Hepatocyte (in vitro differentiated cells): ENCODE measurements around the gene SLC20A1.

ENCODE experiments used
- EZH2 ChIP-seq: fragments of 200-600 bp; sonication (generic); IDR thresholded peaks from 2 replicates; pipeline ENCODE4 v1.6.1; 2016; ENCODE audit warnings: antibody characterized with exemption, mild to moderate bottlenecking, borderline replicate concordance
- TF ChIP-seq, protein P1 (sequence below): fragments of 200-600 bp; sonication (generic); IDR thresholded peaks from 2 replicates; pipeline ENCODE4 v1.5.1; 2016; ENCODE audit warnings: antibody characterized with exemption, mild to moderate bottlenecking; ENCODE audit not compliant: poor library complexity

DNA sequence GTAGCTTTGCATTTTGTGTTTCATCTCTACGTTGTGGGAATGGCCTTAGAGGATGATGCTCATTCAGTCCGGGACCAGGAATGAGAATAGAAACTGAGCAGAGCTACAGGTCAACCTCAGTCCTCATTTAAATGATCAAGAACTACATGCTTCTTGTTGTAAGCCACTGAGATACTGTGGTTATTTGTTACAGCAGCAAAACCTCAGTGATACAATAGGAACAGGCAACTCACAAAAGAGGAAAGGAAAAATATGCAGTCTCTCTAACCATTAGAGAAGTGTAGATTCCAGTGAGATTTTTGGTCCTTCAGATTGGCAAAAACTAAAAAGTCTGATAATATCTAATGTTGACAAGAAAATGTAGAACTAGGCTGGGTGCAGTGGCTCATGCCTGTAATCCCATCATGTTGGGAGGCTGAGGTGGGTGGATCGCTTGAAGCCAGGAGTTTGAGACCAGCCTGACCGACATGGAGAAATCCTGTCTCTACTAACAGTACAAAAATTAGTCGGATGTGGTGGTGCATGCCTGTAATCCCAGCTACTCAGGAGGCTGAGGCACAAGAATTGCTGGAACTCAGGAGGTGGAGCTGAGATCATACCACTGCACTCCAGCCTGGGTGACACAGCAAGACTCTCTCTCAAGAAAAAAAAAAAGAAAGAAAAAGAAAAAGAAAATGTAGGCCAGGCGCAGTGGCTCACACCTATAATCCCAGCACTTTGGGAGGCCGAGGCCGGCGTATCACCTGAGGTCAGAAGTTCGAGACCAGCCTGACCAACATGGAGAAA, 48.0 kb upstream of the SLC20A1 start:
- TF ChIP-seq, protein P1, sequence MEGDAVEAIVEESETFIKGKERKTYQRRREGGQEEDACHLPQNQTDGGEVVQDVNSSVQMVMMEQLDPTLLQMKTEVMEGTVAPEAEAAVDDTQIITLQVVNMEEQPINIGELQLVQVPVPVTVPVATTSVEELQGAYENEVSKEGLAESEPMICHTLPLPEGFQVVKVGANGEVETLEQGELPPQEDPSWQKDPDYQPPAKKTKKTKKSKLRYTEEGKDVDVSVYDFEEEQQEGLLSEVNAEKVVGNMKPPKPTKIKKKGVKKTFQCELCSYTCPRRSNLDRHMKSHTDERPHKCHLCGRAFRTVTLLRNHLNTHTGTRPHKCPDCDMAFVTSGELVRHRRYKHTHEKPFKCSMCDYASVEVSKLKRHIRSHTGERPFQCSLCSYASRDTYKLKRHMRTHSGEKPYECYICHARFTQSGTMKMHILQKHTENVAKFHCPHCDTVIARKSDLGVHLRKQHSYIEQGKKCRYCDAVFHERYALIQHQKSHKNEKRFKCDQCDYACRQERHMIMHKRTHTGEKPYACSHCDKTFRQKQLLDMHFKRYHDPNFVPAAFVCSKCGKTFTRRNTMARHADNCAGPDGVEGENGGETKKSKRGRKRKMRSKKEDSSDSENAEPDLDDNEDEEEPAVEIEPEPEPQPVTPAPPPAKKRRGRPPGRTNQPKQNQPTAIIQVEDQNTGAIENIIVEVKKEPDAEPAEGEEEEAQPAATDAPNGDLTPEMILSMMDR: no peak
- TF ChIP-seq EZH2: no peak
